Activated B cell treated with CpG ODN at 0.5 μM for 24 hours (primary cell): ENCODE measurements around the gene CPLX4. TPM values are rescaled to one million over a fixed set of nuclear protein-coding genes. Genes with fewer than 3 reads are reported as not detected.

Experiments used
- ATAC-seq: fragments of 200-7000 bp; cut with Tn5 transposase; one replicate; pipeline ENCODE4 v1.10.0; 2021; ENCODE audit warnings: low read depth, mild to moderate bottlenecking, moderate library complexity
- CTCF ChIA-PET: fragments of 350-600 bp; sonication (Branson Sonifier 250); formaldehyde crosslinking; loops from one replicate; lab custom pipeline; 2021; ENCODE audit warnings: antibody characterized with exemption; lab: Charles Lee
- POLR2A ChIA-PET: fragments of 350-600 bp; sonication (Branson Sonifier 250); formaldehyde crosslinking; loops from one replicate; lab custom pipeline; 2021; ENCODE audit warnings: antibody characterized with exemption; lab: Charles Lee
- DNase-seq: peaks from one replicate; pipeline ENCODE4 v3.0.0; 2022
- H3K27ac Mint-ChIP-seq: one replicate; pipeline ENCODE4 v1.8.0; 2020; ENCODE audit warnings: mixed read lengths
- H3K27me3 Mint-ChIP-seq: one replicate; pipeline ENCODE4 v1.8.0; 2021; ENCODE audit warnings: mixed read lengths
- H3K36me3 Mint-ChIP-seq: one replicate; pipeline ENCODE4 v1.8.0; 2021; ENCODE audit warnings: low read depth, mixed read lengths
- H3K4me1 Mint-ChIP-seq: one replicate; pipeline ENCODE4 v1.8.0; 2021; ENCODE audit warnings: mixed read lengths
- H3K4me3 Mint-ChIP-seq: one replicate; pipeline ENCODE4 v1.8.0; 2020; ENCODE audit warnings: mild to moderate bottlenecking, mixed read lengths
- H3K9me3 Mint-ChIP-seq: one replicate; pipeline ENCODE4 v1.8.0; 2020; ENCODE audit warnings: mixed read lengths
- CTCF ChIP-seq: fragments of 200-600 bp; IDR thresholded peaks from one replicate; pipeline ENCODE4 v1.8.0; 2022; ENCODE audit warnings: antibody characterized with exemption, mild to moderate bottlenecking
- intact Hi-C: fragments of 100-400 bp; cut with micrococcal nuclease; formaldehyde crosslinking; loops from one replicate; pipeline ENCODE4 v1.15.1; 2024
- total RNA-seq: library from RNA; stranded (reverse); gene quantifications from 2 replicates; pipeline ENCODE4 v1.2.3, GENCODE V29; 2022

The CPLX4 gene
- total RNA-seq, 1 donor from 2014 or later: not detected

- H3K36me3 Mint-ChIP-seq: peaks cover 85% of the 10 kb centered on the region
- no peak overlapping the region for H3K27ac Mint-ChIP-seq
- ATAC-seq: no peak
- H3K27me3 Mint-ChIP-seq: no peaks in the 10 kb centered on the region
- H3K9me3 Mint-ChIP-seq: peaks cover 17% of the 10 kb centered on the region
- intact Hi-C loops: no loop called here
- DNase-seq: no peak
- POLR2A ChIA-PET: interaction anchor here (0.8 kb wide), 1 partner anchor 10 kb away, joined by 5 read pairs; no protein-coding TSS in a partner anchor
- no peak overlapping the region for H3K4me3 Mint-ChIP-seq
- CTCF ChIA-PET: no interaction called here
- TF ChIP-seq CTCF: no peak
- H3K4me1 Mint-ChIP-seq: no peaks in the 10 kb centered on the region
Measured at GRCh38 chr18:59345556-59345955, 27.1 kb upstream of the CPLX4 start.

GRCh38 chr18:59344996-59345395 is 26.5 kb upstream of the CPLX4 start:
- intact Hi-C loops: no loop called here
- CTCF ChIA-PET: no interaction called here
- Mint-ChIP-seq H3K4me1 (no peaks in the 10 kb centered on the region), H3K4me3 (no peak overlapping the region), H3K9me3 (peaks cover 18% of the 10 kb centered on the region), H3K27ac (no peak overlapping the region), H3K27me3 (no peaks in the 10 kb centered on the region), H3K36me3 (peaks cover 87% of the 10 kb centered on the region)
- TF ChIP-seq CTCF: no peak
- DNase-seq (no peak), ATAC-seq (no peak)
- POLR2A ChIA-PET: no interaction called here

- no peak overlapping the region for H3K4me3 Mint-ChIP-seq
- ChIA-PET CTCF (no interaction called here), POLR2A (no interaction called here)
- ATAC-seq: no peak
- intact Hi-C loops: no loop called here
- no peaks in the 10 kb centered on the region for H3K4me1 Mint-ChIP-seq
- TF ChIP-seq CTCF: no peak
- H3K36me3 Mint-ChIP-seq: peaks cover 88% of the 10 kb centered on the region
- no peak for DNase-seq
- H3K27ac Mint-ChIP-seq: no peak overlapping the region
- peaks cover 18% of the 10 kb centered on the region for H3K9me3 Mint-ChIP-seq
- H3K27me3 Mint-ChIP-seq: no peaks in the 10 kb centered on the region
Measured at GRCh38 chr18:59343926-59344325, 25.5 kb upstream of the CPLX4 start.

- ATAC-seq: no peak
Measured at GRCh38 chr18:59340817-59341216, 22.4 kb upstream of the CPLX4 start.

GRCh38 chr18:59340312-59340711 is 21.9 kb upstream of the CPLX4 start:
- no peak overlapping the region for H3K27ac Mint-ChIP-seq
- no peak for ATAC-seq
- no peaks in the 10 kb centered on the region for H3K4me1 Mint-ChIP-seq

More at GRCh38 chr18:59340817-59341216, 22.4 kb upstream of the CPLX4 start:
- Mint-ChIP-seq H3K36me3 (peaks cover 95% of the 10 kb centered on the region), H3K27me3 (no peaks in the 10 kb centered on the region), H3K4me1 (no peaks in the 10 kb centered on the region), H3K9me3 (peaks cover 18% of the 10 kb centered on the region), H3K27ac (no peak overlapping the region), H3K4me3 (no peak overlapping the region)
- DNase-seq: no peak
- CTCF ChIA-PET: no interaction called here
- TF ChIP-seq CTCF: no peak
- POLR2A ChIA-PET: no interaction called here
- intact Hi-C loops: no loop called here

More at GRCh38 chr18:59340312-59340711, 21.9 kb upstream of the CPLX4 start:
- CTCF ChIA-PET: interaction anchor here (0.8 kb wide), 1 partner anchor 11 kb away, joined by 3 read pairs; no protein-coding TSS in a partner anchor
- intact Hi-C loops: no loop called here
- TF ChIP-seq CTCF: no peak
- H3K36me3 Mint-ChIP-seq: peaks cover 95% of the 10 kb centered on the region
- DNase-seq: no peak
- POLR2A ChIA-PET: no interaction called here
- H3K4me3 Mint-ChIP-seq: no peak overlapping the region
- H3K27me3 Mint-ChIP-seq: no peaks in the 10 kb centered on the region
- H3K9me3 Mint-ChIP-seq: peaks cover 18% of the 10 kb centered on the region
